ENCODE data around the gene PCSK1N. TPM values are rescaled to one million over a fixed set of nuclear protein-coding genes. Genes with fewer than 3 reads are reported as not detected.
A peak's percentile ranks its signal among the peaks of the same experiment; 100 is the strongest.

Gene PCSK1N
- total and polyA plus RNA-seq, 9 of the 15 experiments (the other 6 are each of a cell fraction or from before 2014, with no cell fraction given), result 0.07 to 0.55 (median 0.54) TPM; not detected in 6

GRCh38 chrX:48789366-48790220 is 45.8 kb downstream of the PCSK1N start (continued):
- TF ChIP-seq, protein P1, sequence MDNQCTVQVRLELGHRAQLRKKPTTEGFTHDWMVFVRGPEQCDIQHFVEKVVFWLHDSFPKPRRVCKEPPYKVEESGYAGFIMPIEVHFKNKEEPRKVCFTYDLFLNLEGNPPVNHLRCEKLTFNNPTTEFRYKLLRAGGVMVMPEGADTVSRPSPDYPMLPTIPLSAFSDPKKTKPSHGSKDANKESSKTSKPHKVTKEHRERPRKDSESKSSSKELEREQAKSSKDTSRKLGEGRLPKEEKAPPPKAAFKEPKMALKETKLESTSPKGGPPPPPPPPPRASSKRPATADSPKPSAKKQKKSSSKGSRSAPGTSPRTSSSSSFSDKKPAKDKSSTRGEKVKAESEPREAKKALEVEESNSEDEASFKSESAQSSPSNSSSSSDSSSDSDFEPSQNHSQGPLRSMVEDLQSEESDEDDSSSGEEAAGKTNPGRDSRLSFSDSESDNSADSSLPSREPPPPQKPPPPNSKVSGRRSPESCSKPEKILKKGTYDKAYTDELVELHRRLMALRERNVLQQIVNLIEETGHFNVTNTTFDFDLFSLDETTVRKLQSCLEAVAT (IDR thresholded peaks at IDR 0.05), result peak in 1 of 2 experiments; percentile 13; a peak in 1 of 4 replicates
- no peak for TF ChIP-seq PPARD (CRISPR knock-in tag; IDR thresholded peaks at IDR 0.05)
- TF ChIP-seq SAP30 (IDR thresholded peaks at IDR 0.05; ENCODE audit: borderline replicate concordance, insufficient read depth, low read depth, low read length, poor library complexity, severe bottlenecking), result no peak
- 0 out of 4 replicates have a peak, but pooled peaks of 1 of the 2 experiments have one; percentile 22 for TF ChIP-seq ETV6 (IDR thresholded peaks at IDR 0.05; ENCODE audit: borderline replicate concordance in 1 of 2, low read depth in 2 of 2, low read length in 1 of 2)
- no peak for TF ChIP-seq ETV6 (CRISPR knock-in tag; IDR thresholded peaks at IDR 0.05; ENCODE audit: borderline replicate concordance)
- TF ChIP-seq MAZ (CRISPR knock-in tag; conservative IDR thresholded peaks at IDR 0.05 in 1 of 2, IDR thresholded peaks at IDR 0.05 in 1 of 2), result peak in 1 of 2 experiments; percentile 47; a peak in 1 of 4 replicates
- no peak for TF ChIP-seq ZKSCAN8 (CRISPR knock-in tag; IDR thresholded peaks at IDR 0.05)
- TF ChIP-seq, protein P2, sequence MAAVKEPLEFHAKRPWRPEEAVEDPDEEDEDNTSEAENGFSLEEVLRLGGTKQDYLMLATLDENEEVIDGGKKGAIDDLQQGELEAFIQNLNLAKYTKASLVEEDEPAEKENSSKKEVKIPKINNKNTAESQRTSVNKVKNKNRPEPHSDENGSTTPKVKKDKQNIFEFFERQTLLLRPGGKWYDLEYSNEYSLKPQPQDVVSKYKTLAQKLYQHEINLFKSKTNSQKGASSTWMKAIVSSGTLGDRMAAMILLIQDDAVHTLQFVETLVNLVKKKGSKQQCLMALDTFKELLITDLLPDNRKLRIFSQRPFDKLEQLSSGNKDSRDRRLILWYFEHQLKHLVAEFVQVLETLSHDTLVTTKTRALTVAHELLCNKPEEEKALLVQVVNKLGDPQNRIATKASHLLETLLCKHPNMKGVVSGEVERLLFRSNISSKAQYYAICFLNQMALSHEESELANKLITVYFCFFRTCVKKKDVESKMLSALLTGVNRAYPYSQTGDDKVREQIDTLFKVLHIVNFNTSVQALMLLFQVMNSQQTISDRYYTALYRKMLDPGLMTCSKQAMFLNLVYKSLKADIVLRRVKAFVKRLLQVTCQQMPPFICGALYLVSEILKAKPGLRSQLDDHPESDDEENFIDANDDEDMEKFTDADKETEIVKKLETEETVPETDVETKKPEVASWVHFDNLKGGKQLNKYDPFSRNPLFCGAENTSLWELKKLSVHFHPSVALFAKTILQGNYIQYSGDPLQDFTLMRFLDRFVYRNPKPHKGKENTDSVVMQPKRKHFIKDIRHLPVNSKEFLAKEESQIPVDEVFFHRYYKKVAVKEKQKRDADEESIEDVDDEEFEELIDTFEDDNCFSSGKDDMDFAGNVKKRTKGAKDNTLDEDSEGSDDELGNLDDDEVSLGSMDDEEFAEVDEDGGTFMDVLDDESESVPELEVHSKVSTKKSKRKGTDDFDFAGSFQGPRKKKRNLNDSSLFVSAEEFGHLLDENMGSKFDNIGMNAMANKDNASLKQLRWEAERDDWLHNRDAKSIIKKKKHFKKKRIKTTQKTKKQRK (IDR thresholded peaks at IDR 0.05; ENCODE audit: borderline replicate concordance, low read depth, low read length), result no peak
- TF ChIP-seq ZNF197 (CRISPR knock-in tag; IDR thresholded peaks at IDR 0.05; ENCODE audit: low read depth), result no peak
- peak; percentile 77 for TF ChIP-seq SMAD4 (CRISPR knock-in tag; conservative IDR thresholded peaks at IDR 0.05)
- TF ChIP-seq, protein P3, sequence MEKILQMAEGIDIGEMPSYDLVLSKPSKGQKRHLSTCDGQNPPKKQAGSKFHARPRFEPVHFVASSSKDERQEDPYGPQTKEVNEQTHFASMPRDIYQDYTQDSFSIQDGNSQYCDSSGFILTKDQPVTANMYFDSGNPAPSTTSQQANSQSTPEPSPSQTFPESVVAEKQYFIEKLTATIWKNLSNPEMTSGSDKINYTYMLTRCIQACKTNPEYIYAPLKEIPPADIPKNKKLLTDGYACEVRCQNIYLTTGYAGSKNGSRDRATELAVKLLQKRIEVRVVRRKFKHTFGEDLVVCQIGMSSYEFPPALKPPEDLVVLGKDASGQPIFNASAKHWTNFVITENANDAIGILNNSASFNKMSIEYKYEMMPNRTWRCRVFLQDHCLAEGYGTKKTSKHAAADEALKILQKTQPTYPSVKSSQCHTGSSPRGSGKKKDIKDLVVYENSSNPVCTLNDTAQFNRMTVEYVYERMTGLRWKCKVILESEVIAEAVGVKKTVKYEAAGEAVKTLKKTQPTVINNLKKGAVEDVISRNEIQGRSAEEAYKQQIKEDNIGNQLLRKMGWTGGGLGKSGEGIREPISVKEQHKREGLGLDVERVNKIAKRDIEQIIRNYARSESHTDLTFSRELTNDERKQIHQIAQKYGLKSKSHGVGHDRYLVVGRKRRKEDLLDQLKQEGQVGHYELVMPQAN (IDR thresholded peaks at IDR 0.05; ENCODE audit: borderline replicate concordance), result 0 out of 2 replicates have a peak, but pooled peaks have one; percentile 23
- TF ChIP-seq, protein P4, sequence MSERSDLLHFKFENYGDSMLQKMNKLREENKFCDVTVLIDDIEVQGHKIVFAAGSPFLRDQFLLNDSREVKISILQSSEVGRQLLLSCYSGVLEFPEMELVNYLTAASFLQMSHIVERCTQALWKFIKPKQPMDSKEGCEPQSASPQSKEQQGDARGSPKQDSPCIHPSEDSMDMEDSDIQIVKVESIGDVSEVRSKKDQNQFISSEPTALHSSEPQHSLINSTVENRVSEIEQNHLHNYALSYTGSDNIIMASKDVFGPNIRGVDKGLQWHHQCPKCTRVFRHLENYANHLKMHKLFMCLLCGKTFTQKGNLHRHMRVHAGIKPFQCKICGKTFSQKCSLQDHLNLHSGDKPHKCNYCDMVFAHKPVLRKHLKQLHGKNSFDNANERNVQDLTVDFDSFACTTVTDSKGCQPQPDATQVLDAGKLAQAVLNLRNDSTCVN (CRISPR knock-in tag; IDR thresholded peaks at IDR 0.05), result 0 out of 2 replicates have a peak, but pooled peaks have one; percentile 15
- TF ChIP-seq RUNX1 (IDR thresholded peaks at IDR 0.05; ENCODE audit: low read depth), result no peak
- TF ChIP-seq NFIC (IDR thresholded peaks at IDR 0.05), result no peak
- TF ChIP-seq ARID1B (IDR thresholded peaks at IDR 0.05), result 0 out of 2 replicates have a peak, but pooled peaks have one; percentile 29
- TF ChIP-seq TEAD4 (IDR thresholded peaks at IDR 0.05; ENCODE audit: low read length), result no peak
- no peak for TF ChIP-seq TEAD4 (CRISPR knock-in tag; IDR thresholded peaks at IDR 0.05; ENCODE audit: borderline replicate concordance)
- no peak for TF ChIP-seq TRIM24 (IDR thresholded peaks at IDR 0.05)

Measured in K562 (cell line).